ENCODE results near the gene C20orf204. TPM values are rescaled to one million over a fixed set of nuclear protein-coding genes. Genes with fewer than 3 reads are reported as not detected.
A peak's percentile ranks its signal among the peaks of the same experiment; 100 is the strongest.

Gene C20orf204
- total RNA-seq, 1 donor from 2014 or later = 3.8 TPM

DNA sequence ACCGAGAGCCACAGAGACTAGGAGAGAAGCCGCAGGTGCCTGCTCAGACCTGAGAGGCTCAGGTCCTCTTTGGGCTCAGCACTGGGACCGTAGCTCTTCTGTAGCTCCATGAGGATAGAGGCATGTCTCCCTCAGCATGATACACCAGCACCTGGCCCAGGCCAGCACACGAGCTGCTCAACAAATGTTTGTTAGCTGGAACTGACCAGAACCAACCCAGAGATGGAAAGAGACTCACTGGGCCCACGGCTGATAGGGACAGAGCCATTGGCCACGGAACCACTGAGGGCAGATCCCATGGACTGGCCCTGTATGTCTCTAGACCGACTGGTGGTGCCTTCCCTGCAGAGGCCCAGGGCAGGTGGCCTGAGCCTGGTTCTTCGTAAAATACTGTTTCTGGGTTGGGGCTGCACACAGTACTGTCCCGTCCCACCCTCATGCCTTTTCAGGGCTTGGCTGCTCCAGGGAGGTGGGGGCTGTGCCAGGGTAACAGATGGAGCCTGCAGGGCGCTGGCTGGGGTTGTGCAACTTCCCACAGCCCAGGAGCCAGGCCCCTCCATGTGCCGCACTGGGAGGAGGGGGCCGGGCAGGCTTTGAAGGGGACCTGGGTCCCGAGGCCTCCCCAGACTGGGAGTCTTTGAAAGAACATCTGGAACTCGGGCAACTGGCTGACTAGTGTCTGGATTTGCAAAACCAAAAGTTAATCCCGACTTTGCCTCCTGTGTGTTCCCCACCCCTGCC, 5.2 kb downstream of the C20orf204 start:
- intact Hi-C loops (cut with micrococcal nuclease) = no loop called here
- Mint-ChIP-seq H3K27ac (peak overlapping the region; percentile 31), H3K36me3 (ENCODE audit: low read depth) (no peaks in the 10 kb centered on the region), H3K27me3 (ENCODE audit: low read depth) (peaks cover 4% of the 10 kb centered on the region), H3K4me1 (ENCODE audit: low read depth) (peaks cover 25% of the 10 kb centered on the region), H3K4me3 (ENCODE audit: low read depth) (peak overlapping the region; percentile 57), H3K9me3 (no peaks in the 10 kb centered on the region)
- DNase-seq (ENCODE audit: low spot score) = no peak

DNA sequence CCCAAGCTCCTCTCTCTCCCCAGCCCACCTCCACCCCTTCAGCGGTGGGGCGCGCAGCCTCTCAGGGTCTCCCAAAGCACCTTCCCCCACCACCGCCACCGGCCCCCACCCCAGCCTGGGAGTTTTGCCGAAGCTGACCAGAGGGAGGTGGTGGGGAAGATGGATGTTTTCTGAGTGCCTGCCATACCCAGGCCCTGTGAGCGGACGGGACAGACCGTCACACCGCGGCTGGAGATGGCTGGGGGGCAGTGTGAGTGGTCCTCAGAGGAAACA, 5.7 kb downstream of the C20orf204 start:
- Mint-ChIP-seq H3K4me3 (ENCODE audit: low read depth) (peak overlapping the region; percentile 21), H3K4me1 (ENCODE audit: low read depth) (peaks cover 20% of the 10 kb centered on the region), H3K27me3 (ENCODE audit: low read depth) (peaks cover 7% of the 10 kb centered on the region), H3K9me3 (no peaks in the 10 kb centered on the region), H3K36me3 (ENCODE audit: low read depth) (no peaks in the 10 kb centered on the region), H3K27ac (no peak overlapping the region)
- DNase-seq (ENCODE audit: low spot score) = no peak
- intact Hi-C loops (cut with micrococcal nuclease) = no loop called here

GRCh38 chr20:64042054-64042781, 6.2 kb downstream of the C20orf204 start:
- Mint-ChIP-seq H3K27me3 (ENCODE audit: low read depth) (peaks cover 12% of the 10 kb centered on the region), H3K4me1 (ENCODE audit: low read depth) (peaks cover 15% of the 10 kb centered on the region), H3K4me3 (ENCODE audit: low read depth) (peak overlapping the region; percentile 72), H3K36me3 (ENCODE audit: low read depth) (no peaks in the 10 kb centered on the region), H3K27ac (peak overlapping the region; percentile 69), H3K9me3 (no peaks in the 10 kb centered on the region)
- intact Hi-C loops (cut with micrococcal nuclease) = no loop called here
- no peak for DNase-seq (ENCODE audit: low spot score)

DNA sequence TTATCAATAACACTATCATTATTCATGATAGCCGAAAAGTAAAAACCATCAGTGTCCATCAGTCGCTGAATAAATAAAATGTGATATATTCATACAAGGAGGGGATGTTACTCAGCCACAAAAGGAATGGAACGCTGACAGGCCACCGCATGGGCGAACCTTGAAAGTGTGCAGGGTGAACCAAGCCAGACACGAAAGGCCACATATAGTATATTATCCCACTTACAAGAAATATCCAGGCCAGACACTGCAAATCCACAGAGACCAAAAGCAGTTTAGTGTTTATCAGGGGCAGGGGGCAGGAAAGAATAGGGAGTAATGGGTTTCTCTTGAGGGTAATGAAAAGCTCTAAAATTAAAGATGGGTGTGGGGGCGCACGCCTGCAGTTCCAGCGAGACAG, 7.8 kb downstream of the C20orf204 start:
- Mint-ChIP-seq H3K9me3 (no peaks in the 10 kb centered on the region), H3K4me3 (ENCODE audit: low read depth) (no peak overlapping the region), H3K27ac (peak overlapping the region; percentile 55), H3K27me3 (ENCODE audit: low read depth) (peaks cover 19% of the 10 kb centered on the region), H3K4me1 (ENCODE audit: low read depth) (peaks cover 11% of the 10 kb centered on the region), H3K36me3 (ENCODE audit: low read depth) (no peaks in the 10 kb centered on the region)
- DNase-seq (ENCODE audit: low spot score) = no peak
- intact Hi-C loops (cut with micrococcal nuclease) = no loop called here

GRCh38 chr20:64044484-64045247, 8.7 kb downstream of the C20orf204 start:
- intact Hi-C loops (cut with micrococcal nuclease) = no loop called here
- Mint-ChIP-seq H3K4me1 (ENCODE audit: low read depth) (peaks cover 8% of the 10 kb centered on the region), H3K27ac (no peak overlapping the region), H3K27me3 (ENCODE audit: low read depth) (peaks cover 21% of the 10 kb centered on the region), H3K9me3 (no peaks in the 10 kb centered on the region), H3K36me3 (ENCODE audit: low read depth) (no peaks in the 10 kb centered on the region), H3K4me3 (ENCODE audit: low read depth) (no peak overlapping the region)
- DNase-seq (ENCODE audit: low spot score) = no peak

DNA sequence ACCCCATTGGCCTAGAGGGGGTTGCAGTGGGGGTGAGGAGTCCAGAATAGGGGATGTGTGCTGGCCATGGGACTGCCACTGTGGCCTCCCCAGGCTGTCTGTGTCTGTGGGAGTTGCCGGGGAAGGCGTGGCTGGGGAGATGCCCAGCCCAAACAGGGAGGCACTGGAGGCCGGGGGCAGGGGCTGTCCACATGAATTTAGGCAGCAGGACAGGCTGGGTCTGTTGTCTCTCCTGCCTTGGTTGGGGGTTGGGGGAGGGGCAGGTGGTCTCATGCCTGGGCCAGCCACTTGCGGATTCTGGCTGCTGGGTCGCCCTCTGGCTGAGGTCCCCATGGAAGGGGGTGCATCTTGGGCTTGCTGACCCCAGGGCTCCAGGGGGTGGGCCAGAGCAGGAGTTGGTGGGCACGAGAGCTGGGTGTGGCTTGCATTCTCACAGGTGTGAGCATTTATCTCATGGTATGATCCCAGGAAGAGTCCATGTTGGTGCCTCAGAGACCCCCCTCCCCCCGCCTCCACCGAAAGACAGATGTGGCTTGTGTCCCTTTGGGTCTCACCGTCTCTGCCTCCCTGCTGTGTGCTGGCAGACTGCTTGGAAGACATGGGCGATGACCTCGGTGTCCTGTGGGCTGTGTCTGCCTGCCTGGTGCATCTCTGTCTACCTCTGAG, 9.5 kb downstream of the C20orf204 start:
- H3K4me1 Mint-ChIP-seq (ENCODE audit: low read depth) = peaks cover 3% of the 10 kb centered on the region
- DNase-seq (ENCODE audit: low spot score) = no peak
- no peak overlapping the region for H3K27ac Mint-ChIP-seq
- intact Hi-C loops (cut with micrococcal nuclease) = no loop called here
- no peak overlapping the region for H3K4me3 Mint-ChIP-seq (ENCODE audit: low read depth)
- H3K36me3 Mint-ChIP-seq (ENCODE audit: low read depth) = no peaks in the 10 kb centered on the region
- peaks cover 22% of the 10 kb centered on the region for H3K27me3 Mint-ChIP-seq (ENCODE audit: low read depth)
- H3K9me3 Mint-ChIP-seq = no peaks in the 10 kb centered on the region

DNA sequence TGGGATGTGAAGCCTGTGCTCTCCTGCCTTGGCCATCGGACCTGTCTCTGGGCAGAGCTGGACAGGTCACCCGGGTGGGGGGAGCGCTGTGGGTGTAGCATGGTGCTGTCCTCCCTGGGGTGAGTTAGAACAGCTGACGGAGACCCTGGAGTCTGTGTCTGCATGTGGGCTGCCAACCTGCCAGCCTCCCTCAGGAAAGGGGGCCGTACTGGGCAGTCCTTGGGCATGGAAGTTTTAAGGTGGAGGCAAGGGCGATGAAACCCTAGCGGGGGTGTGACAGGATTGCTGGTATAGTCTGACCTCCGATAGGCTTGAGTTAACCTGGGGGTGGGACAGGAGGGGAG, 11.0 kb downstream of the C20orf204 start:
- Mint-ChIP-seq H3K36me3 (ENCODE audit: low read depth) (no peaks in the 10 kb centered on the region), H3K4me1 (ENCODE audit: low read depth) (peaks cover 1% of the 10 kb centered on the region), H3K27ac (no peak overlapping the region), H3K27me3 (ENCODE audit: low read depth) (peaks cover 27% of the 10 kb centered on the region), H3K4me3 (ENCODE audit: low read depth) (no peak overlapping the region), H3K9me3 (no peaks in the 10 kb centered on the region)
- intact Hi-C loops (cut with micrococcal nuclease) = no loop called here
- DNase-seq (ENCODE audit: low spot score) = no peak

DNA sequence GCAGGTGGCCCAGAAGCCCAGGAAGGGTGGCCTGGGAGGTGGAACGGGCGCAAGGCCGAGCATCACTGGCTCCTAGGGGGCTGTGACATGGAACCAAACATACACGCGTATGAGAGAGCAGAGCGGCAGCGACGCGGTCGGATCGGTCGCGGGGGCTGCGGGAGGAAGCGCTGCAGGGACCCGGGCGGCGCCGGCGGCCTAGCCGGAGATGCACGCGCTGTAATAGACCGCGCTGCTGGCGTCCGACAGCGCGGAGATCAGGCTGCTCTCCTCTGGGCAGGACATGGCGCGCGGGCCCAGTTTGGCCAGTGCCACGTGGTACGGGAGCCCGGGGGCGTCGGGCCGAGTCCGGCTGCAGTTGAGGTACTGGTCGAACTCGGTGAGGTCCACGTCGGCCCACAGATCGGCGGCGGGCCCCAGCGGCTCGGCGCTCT, 12.0 kb downstream of the C20orf204 start:
- Mint-ChIP-seq H3K27ac (no peak overlapping the region), H3K4me1 (ENCODE audit: low read depth) (no peaks in the 10 kb centered on the region), H3K36me3 (ENCODE audit: low read depth) (no peaks in the 10 kb centered on the region), H3K9me3 (no peaks in the 10 kb centered on the region), H3K27me3 (ENCODE audit: low read depth) (peaks cover 28% of the 10 kb centered on the region), H3K4me3 (ENCODE audit: low read depth) (no peak overlapping the region)
- intact Hi-C loops (cut with micrococcal nuclease) = no loop called here
- no peak for DNase-seq (ENCODE audit: low spot score)

DNA sequence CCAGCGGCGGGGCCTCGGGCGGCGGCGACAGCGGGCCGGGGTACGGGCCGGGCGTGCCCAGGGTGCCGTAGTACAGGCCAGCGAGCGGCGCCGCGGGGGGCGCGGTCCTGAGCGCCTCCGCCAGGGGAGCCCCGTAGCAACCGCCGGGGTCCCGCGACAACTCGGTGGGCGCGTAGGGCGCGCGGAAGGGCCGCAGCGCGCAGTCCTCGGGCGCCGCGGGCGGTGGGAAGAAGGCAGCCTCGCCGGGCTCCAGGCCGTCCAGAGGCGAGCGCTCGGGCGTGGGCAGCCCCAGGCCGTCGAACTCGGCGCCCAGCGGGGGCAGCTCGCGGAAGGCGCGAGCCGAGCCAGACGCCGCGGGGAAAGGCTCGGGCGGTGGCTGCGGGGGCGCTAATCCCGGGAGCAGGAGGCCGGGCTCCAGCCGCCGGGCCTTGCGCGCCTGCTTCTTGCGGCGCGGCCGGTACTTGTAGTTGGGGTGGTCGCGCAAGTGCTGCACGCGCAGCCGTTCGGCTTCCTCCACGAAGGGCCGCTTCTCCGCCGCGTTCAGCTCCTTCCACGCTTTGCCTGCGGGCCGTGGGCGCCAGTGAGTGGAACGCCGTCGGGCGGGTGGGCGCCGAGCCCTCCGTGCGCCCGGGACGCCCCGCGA, 12.5 kb downstream of the C20orf204 start:
- intact Hi-C loops (cut with micrococcal nuclease) = no loop called here
- DNase-seq (ENCODE audit: low spot score) = no peak
- peaks cover 28% of the 10 kb centered on the region for H3K27me3 Mint-ChIP-seq (ENCODE audit: low read depth)
- no peaks in the 10 kb centered on the region for H3K4me1 Mint-ChIP-seq (ENCODE audit: low read depth)
- no peaks in the 10 kb centered on the region for H3K9me3 Mint-ChIP-seq
- no peaks in the 10 kb centered on the region for H3K36me3 Mint-ChIP-seq (ENCODE audit: low read depth)
- H3K4me3 Mint-ChIP-seq (ENCODE audit: low read depth) = no peak overlapping the region
- H3K27ac Mint-ChIP-seq = no peak overlapping the region

DNA sequence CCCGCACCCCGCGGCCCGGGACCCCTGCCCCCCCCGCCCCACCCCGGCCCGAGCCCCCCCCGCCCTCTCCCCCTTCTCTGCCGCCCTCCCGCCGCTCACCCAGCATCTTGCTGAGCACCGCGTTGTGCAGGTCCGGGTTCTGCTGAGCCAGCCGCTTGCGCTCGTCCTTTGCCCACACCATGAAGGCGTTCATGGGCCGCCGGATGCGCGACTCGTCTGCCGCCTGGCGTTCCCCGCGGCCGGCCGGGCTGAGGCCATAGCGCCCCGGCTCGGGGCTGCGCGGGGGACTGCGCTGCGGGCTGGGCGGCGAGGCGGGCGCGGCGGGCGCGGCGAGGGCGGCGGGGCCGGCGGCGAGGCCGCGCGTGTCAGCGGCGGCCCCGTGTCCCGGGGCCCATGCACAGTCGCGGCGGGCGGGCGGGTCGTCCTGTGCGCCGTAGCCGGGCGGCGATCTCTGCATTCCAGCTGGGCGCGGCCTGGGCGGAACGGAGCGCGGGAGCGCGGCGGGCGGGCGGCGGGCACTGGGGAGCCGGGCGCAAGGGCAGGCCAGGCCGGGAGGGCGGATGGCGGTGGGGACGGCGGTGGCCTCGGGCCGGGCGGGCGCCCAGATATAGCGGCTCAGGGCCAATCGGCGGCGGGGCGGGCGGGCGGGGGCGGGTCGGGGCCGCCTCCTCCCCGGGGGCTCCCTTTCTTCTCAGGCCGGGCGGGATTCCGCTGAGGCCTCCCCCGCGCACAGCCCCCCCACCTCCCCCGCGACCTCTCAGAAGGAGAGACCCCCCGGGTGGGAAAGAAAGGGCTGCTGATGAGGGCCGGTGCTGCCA, 13.3 kb downstream of the C20orf204 start, which contains the start of gene SOX18:
Gene SOX18 (minus strand): TSS at position 580 of the 818 bp plus-strand sequence. CDS start 123 bp downstream, at position 457.
- intact Hi-C loops (cut with micrococcal nuclease) = no loop called here
- Mint-ChIP-seq H3K36me3 (ENCODE audit: low read depth) (no peaks in the 10 kb centered on the region), H3K4me3 (ENCODE audit: low read depth) (peak within 1 kb of the TSS; percentile 33), H3K27me3 (ENCODE audit: low read depth) (peaks cover 28% of the 10 kb centered on the region), H3K9me3 (no peaks in the 10 kb centered on the region), H3K4me1 (ENCODE audit: low read depth) (no peaks in the 10 kb centered on the region), H3K27ac (no peak within 1 kb of the TSS)
- no peak for DNase-seq (ENCODE audit: low spot score)

DNA sequence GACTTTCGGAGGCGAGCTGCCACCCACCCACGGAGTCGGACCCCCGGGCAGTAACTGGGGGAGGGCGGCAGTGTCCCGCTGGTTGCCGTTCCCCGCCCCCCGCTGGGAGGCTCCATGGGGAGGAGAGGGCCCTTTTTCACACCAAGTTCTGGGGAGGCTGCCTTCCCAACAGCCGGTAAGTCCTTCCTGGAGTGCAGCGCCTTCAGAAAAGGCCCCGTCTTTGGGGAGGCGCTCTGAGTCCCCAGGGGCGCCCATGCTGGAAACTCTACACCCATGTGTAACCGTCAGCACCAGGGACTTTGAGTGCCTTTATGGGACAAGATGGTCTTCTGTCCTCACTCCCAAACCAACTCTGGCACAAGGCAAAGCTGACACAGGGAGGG, 13.9 kb downstream of the C20orf204 start:
- intact Hi-C loops (cut with micrococcal nuclease) = no loop called here
- DNase-seq (ENCODE audit: low spot score) = no peak
- Mint-ChIP-seq H3K9me3 (no peaks in the 10 kb centered on the region), H3K27ac (no peak overlapping the region), H3K27me3 (ENCODE audit: low read depth) (peaks cover 28% of the 10 kb centered on the region), H3K4me1 (ENCODE audit: low read depth) (peaks cover 2% of the 10 kb centered on the region), H3K36me3 (ENCODE audit: low read depth) (no peaks in the 10 kb centered on the region), H3K4me3 (ENCODE audit: low read depth) (peak overlapping the region; percentile 13)

All from activated T-helper 2 cell treated with anti-CD3 and anti-CD28 coated beads, Interferon-gamma antibody, Interleukin-2, Interleukin-4, amounts not matched to agents 10 μg/mL and 5 μg/mL and 100 μg/mL, durations not matched to agents 14 hours and 24 hours and 36 hours (primary cell).